Measurements from ENCODE around the gene SPIC.
"Not testable (repeated sequence)": the region's sequence is repeated elsewhere in the genome, so short reads cannot be mapped to it uniquely, and the experiment has no call there.

The SPIC gene

GRCh38 chr12:101474711-101475386, at the start of gene SPIC:
TSS of gene SPIC (plus strand) at chr12:101475336. CDS start at chr12:101476905, 1,569 bp downstream.
- DNase-seq: no peak

GRCh38 chr12:101430456-101430855, 44.7 kb upstream of the SPIC start:
- DNase-seq: no peak

GRCh38 chr12:101436136-101436535, 39.0 kb upstream of the SPIC start:
- no peak for DNase-seq

GRCh38 chr12:101439236-101439635, 35.9 kb upstream of the SPIC start:
- no peak for DNase-seq

GRCh38 chr12:101441461-101442224, 33.5 kb upstream of the SPIC start:
- DNase-seq: no peak

GRCh38 chr12:101455685-101456084, 19.5 kb upstream of the SPIC start:
- DNase-seq: no peak

- no peak for DNase-seq
These were observed 15.3 kb upstream of the SPIC start for GRCh38 chr12:101459642-101460346.

- DNase-seq: no peak
These were observed 6.2 kb upstream of the SPIC start for GRCh38 chr12:101468948-101469347.

GRCh38 chr12:101470939-101471338, 4.2 kb upstream of the SPIC start:
- DNase-seq: no peak

- not testable (repeated sequence) for DNase-seq
These were observed 3.3 kb upstream of the SPIC start for GRCh38 chr12:101471878-101472277.

GRCh38 chr12:101474248-101474647, 888 bp upstream of the SPIC start:
- DNase-seq: no peak

GRCh38 chr12:101475751-101476305, 692 bp downstream of the SPIC start:
- no peak for DNase-seq

GRCh38 chr12:101480849-101481248, 5.7 kb downstream of the SPIC start:
- no peak for DNase-seq

- no peak for DNase-seq
These were observed 9.9 kb downstream of the SPIC start for GRCh38 chr12:101485021-101485420.

GRCh38 chr12:101488469-101488868, 13.3 kb downstream of the SPIC start:
- DNase-seq: no peak

GRCh38 chr12:101490286-101490920, 15.3 kb downstream of the SPIC start:
- DNase-seq: peak; percentile 29

- no peak for DNase-seq
These were observed 16.2 kb downstream of the SPIC start for GRCh38 chr12:101491329-101491728.

GRCh38 chr12:101493556-101493955, 18.4 kb downstream of the SPIC start:
- no peak for DNase-seq

- no peak for DNase-seq
These were observed 23.1 kb downstream of the SPIC start for GRCh38 chr12:101498252-101498651.

GRCh38 chr12:101501410-101501995, 26.4 kb downstream of the SPIC start:
- DNase-seq: peak; percentile 45

GRCh38 chr12:101521136-101521535, 46.0 kb downstream of the SPIC start:
- DNase-seq: no peak

GRCh38 chr12:101527682-101528081, 52.5 kb downstream of the SPIC start:
- DNase-seq: no peak

Measured in NCI-H1105 (cell line).